Eye (tissue), 1 donor: Measurements from ENCODE around the gene P2RY11.

Experiments used
- DNase-seq: peaks from one replicate; pipeline ENCODE4 v3.0.0-alpha.2; 2015

The P2RY11 gene

DNA sequence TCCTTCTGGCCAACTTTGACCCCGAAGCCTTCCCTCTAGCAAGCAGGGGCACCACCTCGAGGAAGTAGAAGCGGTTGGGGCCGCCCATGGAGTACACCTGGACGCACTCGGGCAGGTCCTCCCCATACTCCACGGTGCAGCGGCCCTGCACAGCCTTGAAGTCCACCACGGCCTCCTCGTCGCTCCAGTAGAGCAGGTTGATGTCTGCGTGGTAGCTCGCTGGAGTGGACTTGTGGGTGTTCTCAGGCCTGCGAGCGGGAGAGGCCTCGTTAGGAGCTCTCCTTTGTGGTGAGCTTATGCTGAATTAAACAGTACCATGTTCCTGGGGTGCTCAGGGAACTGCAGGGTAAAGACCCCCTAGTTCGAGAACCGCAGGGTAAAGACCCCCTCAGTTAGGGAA, 30.5 kb downstream of the P2RY11 start:
- DNase-seq, result no peak

GRCh38 chr19:10142701-10143375, 31.3 kb downstream of the P2RY11 start:
- no peak for DNase-seq

DNA sequence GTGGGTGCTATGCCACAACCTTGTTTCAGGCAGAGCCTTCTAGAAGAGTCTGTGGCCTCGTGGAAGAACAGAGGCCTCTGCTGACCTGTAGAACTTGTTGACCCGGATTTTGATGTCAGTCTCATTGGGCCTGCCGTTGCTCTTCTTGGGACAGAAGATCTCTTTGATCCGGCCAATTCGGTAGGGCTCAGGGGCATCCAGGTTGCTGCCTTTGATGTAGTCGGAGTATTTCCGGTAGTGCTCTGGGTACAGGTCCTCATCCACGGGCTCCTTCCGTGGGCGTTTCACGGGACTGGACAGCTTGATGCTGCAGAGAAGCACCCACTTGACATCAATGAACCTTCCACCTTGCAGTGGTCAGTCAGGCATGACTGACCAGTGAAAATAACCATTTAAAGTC, 32.2 kb downstream of the P2RY11 start:
- no peak for DNase-seq

- no peak for DNase-seq
These were observed 32.9 kb downstream of the P2RY11 start for GRCh38 chr19:10144361-10144760.

DNA sequence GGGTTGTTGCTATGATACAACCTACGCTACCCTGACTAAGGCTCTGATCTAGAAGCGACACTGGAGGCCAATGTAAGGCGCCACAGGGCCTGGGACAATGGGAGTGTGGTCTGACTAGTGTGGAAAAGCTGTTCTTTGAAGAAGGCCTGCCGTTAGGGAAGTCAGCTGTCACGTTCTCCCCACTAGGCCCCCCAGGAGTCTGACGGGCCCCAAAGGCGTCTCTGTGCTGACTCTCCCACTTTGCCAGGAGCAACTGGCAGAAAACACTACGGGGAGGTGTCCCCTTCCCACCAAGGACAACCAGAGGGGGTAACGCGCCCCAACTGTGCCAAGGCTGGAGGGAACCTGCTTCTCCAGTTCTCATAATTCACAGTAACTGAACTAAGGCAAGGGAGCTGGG, 33.5 kb downstream of the P2RY11 start:
- DNase-seq, result no peak

GRCh38 chr19:10146142-10146541, 34.6 kb downstream of the P2RY11 start:
- no peak for DNase-seq

DNA sequence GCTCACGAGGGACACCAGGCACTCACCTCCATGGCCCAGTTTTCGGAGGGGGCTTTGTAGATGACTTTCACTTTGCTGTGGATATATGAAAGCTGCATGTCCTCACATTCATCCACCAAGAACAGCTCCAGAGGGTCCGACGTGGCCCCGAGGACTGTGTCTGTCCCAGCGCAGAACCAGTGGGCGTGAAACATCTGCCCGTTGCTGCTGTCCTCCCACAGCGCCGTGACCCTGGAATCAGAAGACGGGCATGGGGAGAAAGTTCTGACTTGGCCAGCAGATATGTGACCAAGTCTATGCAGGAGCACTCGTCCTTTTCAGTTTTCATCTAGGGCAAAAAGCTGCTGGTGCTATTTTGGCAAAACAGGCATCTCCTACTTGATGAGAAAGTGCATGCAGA, 37.9 kb downstream of the P2RY11 start:
- DNase-seq, result no peak

DNA sequence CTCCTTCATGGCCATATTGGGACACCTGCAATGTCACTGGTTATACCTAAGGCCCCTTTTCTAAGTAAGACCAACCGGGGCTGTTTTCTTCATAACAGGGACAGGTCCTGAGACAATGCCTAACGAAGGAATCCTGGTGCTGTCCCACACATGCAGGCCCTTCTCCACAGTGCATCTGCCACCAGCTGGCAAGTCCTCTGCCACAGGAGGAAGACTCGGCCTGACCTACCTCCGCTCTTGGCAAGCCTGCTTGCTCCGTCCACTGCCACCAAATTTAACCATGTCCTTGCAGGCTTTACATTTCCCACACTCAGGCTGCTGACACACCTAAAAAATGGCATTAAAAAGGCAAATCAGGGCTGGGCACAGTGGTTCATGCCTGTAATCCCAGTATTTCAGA, 40.0 kb downstream of the P2RY11 start:
- DNase-seq, result no peak

DNA sequence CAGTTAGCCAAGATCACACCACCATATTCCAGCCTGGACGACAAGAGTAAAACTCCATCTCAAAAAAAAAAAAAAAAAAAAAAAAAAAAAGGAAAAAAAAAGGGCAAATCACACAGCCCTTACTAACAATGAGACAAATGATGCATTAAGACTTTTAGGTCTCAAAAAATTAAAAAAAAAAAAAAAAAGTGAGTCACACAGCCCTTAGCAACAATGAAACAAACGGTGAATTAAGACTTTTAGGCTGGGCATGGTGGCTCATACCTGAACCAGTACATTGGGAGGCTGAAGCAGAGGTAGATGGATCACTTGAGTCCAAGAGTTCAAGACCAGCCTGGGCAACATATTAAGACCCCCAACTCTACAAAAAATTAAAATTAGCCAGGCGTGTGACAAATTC, 40.6 kb downstream of the P2RY11 start:
- peak; percentile 11 for DNase-seq

DNA sequence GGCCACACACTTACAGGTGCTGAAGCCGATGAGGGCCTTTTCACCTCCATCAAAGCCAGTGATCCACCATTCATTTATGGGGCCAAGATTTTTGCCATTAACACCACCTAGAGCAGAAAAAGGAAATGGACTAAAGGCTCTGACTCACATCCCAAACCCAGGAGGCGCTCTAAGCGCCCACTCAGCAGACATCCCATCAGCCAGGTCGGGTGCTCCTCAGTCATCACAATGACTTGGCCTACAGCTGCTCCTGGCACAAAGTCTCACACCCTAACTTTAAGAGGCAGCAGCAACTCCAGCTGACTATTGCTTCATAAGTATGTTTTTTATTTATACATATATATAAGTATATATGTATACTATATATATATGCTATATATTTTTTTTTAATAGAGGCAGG, 44.3 kb downstream of the P2RY11 start:
- no peak for DNase-seq

DNA sequence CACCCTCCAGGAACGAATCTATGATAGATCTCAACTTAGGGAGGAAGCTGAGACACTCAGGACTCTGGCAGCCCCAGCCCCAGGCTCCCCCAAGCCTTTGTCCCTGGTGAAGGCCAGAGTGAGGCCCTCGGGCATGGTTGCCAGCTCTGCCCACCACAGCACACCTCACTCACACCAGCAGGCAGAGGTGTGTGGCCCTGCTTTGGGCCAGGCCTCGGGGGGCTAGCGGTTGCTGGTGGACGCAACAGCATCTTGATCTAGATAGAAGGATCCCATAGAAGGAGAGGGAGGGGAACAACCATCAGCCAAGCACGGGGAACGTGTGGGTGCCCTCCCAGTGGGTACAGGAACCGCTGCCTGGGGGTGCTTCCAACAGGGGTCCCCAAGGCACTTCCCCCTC, 46.6 kb downstream of the P2RY11 start:
- DNase-seq, result no peak

- no peak for DNase-seq
These were observed 47.0 kb downstream of the P2RY11 start for GRCh38 chr19:10158485-10158884.

GRCh38 chr19:10159610-10160009, 48.1 kb downstream of the P2RY11 start:
- no peak for DNase-seq

- no peak for DNase-seq
These were observed 52.0 kb downstream of the P2RY11 start for GRCh38 chr19:10163536-10163935.
